Testis (tissue), 2 donors: ENCODE results near the gene CAPN5.

Experiments used
- POLR2A ChIP-seq: fragments of 450-650 bp; IDR thresholded peaks from one replicate; pipeline ENCODE4 v1.6.1; 2017; ENCODE audit warnings: antibody characterized with exemption, mild to moderate bottlenecking, moderate library complexity
- TF ChIP-seq, protein P1 (sequence below), 3 experiments: fragments of 450-650 bp in 2 of 3; fragments of 200-600 bp in 1 of 3; sonication (generic) in 1 of 3; IDR thresholded peaks; one replicate each; pipeline ENCODE4 v1.5.1; 2016 to 2019; ENCODE audit warnings: antibody characterized with exemption in 3 of 3, mild to moderate bottlenecking in 2 of 3, moderate library complexity in 1 of 3

DNA sequence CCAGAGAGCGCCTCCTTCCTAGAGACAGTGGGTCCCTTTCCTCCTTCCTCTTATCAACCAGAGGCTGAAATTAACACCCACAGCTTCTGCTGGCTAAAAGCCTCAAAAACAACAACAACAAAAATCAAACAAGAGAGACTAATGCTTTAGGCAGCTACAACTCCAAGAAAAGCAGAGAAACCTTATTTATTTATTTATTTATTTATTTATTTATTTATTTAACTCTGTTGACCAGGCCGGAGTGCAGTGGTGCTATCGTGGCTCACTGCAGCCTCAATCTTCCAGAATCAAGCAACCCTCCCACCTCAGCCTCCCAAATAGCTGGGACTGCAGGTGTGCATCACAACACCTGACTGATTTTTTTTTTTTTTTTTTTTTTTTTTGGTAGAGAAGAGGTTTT is 35.2 kb upstream of the CAPN5 start:
- TF ChIP-seq, protein P1, sequence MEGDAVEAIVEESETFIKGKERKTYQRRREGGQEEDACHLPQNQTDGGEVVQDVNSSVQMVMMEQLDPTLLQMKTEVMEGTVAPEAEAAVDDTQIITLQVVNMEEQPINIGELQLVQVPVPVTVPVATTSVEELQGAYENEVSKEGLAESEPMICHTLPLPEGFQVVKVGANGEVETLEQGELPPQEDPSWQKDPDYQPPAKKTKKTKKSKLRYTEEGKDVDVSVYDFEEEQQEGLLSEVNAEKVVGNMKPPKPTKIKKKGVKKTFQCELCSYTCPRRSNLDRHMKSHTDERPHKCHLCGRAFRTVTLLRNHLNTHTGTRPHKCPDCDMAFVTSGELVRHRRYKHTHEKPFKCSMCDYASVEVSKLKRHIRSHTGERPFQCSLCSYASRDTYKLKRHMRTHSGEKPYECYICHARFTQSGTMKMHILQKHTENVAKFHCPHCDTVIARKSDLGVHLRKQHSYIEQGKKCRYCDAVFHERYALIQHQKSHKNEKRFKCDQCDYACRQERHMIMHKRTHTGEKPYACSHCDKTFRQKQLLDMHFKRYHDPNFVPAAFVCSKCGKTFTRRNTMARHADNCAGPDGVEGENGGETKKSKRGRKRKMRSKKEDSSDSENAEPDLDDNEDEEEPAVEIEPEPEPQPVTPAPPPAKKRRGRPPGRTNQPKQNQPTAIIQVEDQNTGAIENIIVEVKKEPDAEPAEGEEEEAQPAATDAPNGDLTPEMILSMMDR (IDR thresholded peaks at IDR 0.05): no peak
- TF ChIP-seq POLR2A: no peak
